SIG-M5 treated with dmso at 0.1 percent for 504 hours (cell line): Measurements from ENCODE around the gene SSTR5.

Source experiments
- DNase-seq: peaks from one replicate; lab custom pipeline; 2025; ENCODE audit not compliant: unreplicated experiment; lab: John Stamatoyannopoulos, UW

The SSTR5 gene

DNA sequence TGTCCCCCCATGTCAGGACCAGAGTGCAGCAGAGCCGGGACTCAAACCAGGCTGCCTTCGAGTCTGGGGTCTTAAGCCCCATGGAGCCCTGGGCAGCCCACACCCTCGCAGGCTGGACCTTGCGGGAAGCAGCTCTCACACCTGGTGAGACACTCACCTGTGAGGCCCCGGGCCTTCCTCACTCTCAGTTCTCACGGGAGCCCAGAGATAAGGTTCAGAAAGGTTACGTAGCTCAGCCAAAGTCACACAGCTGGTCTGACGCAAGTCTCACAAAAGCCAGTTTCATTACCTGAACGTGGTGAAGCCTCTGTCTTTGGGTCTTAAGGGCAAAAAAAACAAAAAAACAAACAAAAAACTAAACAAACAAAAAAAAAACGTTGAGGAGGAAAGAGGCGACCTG, 32.8 kb upstream of the SSTR5 start:
- DNase-seq, result no peak

DNA sequence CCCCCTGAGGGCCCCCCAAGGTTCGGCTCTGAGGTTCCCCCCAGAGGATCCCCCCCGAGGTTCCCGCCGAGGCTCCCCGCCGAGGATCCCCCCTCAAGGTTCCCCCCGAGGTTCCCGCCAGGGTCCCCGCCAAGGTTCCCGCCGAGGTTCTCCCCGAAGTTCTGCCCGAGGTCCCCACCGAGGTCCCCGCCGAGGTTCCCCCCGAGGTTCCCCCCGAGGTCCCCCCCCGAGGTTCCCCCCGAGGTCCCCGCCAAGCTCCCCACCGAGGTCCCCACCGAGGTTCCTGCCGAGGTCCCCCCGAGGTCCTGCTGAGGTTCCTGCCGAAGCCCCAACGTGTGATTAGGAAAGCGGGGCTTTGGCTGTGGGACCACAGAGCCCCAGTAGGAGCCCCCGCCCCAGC, 32.2 kb upstream of the SSTR5 start:
- no peak for DNase-seq

DNA sequence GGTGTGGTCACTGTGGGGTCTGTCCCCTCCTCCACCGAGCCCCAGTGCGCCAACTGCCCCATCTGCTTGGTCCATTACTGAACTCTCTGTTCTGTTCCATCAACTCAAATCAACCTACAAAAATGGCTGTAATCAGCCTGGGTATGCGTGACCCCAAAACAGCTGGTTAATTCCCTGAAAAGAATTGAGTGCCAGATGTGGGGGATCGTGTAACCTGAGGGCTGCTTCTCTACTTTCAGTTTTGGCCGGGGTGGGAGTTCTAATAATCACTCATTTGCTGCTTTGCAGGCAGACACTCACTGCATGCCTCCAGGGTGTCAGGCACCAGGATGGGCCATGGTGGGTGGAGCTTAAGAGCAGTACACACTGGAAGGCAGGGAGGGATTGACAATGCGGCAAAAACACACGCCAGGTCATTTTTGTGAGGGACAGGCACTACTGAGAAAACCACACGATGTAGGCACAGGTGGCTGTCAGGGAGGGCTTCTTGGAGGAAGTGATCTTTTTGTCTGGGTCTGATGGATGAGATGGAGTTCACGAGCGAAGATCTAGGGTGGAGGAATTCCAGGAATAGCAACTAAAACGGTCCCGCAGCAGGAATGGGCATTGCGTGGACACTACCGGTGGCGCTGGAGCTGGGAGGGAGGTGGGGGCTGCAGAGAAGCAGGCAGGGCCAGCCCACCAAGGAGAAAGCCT, 30.4 kb upstream of the SSTR5 start:
- DNase-seq, result no peak

DNA sequence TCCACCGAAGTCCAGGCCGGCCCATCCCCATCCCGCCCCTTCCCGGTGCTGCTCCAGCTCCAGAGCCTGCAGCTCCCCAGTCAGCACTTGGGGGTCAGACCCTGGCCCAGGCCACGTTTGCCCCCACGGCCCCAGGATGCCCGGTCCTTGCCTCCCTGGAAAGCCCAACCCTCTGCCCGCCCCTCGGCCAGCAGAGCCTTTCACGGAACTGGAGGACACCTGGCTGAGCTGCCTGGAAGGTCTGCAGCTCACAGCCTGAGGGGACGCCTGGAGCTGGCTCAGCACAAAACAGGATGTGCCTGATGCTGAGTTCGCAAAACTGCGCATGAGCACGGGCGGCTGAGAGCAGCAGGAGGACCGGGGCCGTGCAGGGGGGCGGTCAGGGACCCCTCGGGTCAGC, 29.7 kb upstream of the SSTR5 start:
- no peak for DNase-seq

DNA sequence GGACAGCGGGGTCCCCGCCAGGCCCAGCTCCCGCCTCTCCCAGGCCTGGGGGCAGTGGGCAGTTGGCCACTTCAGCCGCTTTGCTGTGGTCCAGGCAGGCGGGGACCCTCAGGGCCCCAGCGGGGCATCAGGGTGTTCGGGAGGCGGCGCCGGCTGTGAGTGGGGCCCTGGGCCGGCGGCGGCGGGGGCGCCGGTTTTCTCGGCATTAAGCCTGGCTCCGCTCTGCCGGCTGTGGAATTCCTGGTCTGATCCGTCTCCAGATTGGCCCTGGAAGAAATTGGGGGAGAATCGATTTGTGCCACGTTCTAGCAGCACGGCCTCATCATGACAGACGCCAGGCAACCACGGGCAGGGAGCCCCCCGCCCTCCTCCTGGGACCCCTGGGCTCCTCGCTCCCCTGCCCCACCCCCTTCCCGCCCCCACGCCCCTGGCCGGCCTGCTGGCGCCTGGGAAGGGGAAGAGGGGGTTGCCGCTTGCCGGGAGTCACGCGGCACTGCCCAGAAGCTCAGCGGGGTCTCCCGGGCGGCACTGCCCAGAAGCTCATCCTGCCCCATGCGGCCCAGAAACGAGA, 28.6 kb upstream of the SSTR5 start:
- no peak for DNase-seq

DNA sequence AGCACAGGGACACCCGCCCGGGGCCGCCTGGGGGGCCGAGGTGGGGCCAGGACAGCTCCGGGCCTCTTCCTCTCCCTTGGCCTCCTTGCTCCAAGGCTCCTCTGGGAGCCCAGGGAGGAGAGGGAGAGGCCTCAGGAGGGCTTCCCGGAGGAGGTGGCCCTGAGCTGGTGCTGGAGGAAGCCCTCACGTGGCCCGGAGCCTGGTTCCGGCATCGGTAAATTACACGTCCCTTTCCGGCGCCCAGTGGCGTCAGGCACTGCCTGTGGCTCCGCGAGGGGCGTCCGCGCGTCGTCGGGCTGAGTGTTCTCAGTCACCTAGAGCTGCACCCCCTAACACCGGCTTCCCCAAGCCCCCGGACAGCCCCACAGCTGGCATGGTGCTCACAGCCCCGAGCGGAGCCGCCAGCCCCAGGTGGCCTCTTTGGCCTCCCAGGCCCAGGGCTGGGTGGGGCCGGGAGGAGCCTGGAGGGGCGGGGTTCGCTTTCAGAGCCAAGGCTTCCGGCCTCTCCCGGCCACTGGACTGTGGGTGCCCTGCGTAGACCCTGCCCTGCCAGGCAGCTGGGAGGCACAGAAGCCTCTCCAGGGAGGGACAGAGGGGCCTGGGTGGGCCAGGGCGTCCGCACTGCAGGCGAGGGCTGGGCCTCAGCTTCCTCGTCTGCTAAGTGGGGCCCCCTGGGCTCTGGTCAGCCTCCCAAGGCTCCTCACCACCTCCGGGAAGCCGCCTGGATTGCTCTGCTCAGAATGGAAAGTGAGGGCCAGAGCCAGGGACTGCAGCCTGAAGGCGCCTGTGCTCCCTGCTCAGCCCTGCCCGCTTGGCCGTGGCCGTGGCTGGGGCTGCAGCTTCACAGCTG, 27.9 kb upstream of the SSTR5 start:
- no peak for DNase-seq

DNA sequence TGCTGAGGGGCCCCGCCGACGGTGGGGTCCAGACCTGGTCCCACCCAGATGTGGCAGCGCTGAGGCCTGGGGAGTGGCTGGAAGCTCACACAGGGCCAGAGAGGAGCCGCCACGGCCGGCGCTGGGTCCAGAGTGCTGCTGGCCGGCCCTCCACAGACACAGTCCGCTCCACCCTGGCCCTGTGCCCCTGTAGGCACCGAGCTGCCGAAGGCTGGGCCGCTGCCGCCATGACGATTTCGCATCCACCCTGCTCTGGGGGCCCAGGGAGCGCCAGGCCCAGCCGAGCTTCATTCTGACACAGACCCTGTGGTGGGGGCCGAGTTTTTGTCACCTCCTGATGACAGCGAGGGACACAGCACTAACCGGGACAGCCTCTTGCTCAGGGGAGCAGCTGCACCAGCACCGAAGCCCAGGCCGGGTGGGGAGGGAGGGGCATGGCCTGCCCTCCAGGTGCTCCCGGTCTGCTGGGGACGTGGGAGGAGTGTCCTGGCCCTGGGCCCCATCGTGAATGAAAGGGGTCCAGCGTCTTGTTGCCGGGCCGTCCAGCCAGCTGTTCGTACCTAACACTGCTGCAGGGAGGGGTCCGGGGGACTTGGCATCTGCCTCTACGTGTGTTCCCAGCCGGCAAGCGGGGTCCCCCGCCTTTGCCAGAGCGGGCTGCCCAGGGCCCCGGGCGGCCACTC, 27.1 kb upstream of the SSTR5 start:
- no peak for DNase-seq

DNA sequence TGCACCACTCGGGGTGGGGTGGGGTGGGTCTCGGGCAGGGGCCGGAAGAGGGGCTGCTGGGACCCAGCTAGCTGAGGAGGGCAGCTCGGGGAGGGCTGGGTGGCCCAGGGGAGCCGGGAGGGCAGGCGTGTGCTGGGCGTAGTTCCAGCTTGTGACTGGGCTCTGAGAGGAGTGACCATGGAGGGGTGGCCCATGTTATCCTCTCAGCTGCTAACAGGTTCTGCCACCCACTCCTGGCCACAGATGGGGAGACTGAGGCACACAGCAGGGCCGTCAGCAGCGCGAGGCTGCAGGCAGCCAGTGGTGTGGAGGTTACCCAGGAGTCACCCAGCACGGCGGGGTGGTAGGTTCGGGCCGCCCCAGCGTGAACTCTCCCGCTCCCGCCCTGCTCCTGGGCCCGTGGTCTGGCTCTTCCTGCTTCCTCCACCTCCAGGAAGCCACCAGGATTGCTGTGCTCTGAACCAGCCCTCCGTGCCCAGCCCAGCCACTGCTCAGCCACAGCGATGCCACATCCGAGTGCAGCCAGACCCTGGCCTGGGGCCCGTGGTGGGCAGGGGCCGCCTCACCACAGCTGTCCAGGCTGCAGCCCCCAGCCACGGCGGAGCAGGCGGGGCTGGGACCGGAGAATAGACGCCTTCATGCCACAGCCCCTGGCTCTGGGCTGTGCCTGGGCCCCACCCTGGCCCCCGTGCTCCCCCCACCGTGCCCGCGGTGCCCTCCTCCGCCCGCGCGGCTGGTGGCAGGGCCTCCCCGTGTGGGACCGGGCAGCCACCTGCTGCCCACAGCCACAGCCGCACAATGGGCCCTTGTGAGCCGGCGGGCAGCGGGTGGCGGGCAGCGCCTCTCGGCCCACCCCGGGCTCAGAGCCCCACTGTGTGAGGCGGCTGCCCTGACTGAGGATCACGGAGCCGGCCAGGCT, 26.3 kb upstream of the SSTR5 start:
- no peak for DNase-seq

DNA sequence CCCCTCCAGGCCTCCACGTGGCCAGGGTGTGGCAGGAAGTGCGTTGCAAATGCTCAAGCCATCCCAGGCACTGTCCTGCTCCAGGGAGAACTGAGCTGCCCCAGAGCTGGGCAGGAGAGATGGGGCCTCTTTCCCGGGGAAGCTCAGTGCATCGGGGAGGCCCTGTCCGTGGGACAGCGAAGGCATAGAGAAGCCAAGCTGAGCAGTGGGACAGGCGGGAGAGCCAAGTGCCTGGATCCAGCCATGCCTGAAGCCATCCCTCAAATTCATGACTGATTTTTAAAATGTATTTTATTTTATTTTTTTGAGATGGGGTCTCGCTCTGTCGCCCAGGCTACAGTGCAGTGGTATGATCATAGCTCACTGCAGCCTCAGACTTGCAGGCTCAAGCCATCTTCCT, 25.4 kb upstream of the SSTR5 start:
- DNase-seq, result no peak

DNA sequence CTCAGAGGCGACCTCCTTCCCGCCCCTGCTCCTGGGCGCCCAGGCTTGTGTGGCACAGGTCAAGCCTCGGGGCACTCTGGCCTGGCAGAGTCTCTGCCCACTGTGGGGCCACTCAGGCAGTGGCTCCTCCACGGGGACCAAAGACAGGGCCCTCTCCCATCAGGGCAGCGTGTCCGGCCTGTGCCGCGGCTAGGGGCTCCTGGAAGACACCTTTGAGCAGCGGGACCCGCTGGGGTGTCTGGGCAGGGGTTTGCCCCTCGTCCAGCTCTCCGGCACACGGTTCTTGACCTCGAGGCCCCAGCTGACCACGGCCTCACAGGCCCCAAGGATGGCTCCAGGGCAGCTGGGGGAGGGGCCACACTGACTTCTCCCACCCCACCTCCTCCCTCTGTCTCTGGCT, 24.7 kb upstream of the SSTR5 start:
- no peak for DNase-seq

DNA sequence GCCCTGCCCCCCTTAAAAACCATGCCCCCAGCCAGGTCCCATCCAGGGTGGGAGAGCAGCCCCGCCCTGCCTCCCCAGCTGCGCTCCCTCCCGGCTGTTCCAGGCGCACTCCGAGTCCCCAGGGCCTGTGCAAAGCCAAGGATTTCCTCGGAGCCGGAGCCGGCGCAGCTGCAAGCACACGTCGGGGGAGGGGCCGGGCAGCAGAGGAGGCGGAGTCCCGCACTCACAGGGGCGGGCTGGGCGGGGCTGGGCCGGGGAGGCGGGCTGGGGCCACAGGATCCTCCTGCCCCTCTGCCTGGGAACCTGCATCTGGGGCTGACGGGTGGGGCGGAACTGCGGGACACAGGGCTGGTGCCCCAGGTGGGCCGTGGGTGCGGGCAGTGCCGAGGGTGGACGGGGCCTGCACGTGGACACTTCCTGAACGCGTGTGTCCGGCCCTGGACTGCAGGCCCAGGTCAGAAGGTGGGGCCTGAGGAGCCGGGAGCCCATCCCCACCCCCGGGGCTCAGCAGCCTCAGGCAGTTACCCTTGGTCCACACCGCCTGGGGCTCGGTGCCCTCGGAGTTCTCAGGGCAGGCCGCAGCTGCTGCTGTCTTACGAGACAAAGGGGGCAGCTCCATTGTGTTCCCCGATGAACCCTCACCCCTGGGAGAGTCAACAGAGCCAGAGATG, 24.0 kb upstream of the SSTR5 start:
- DNase-seq, result no peak

DNA sequence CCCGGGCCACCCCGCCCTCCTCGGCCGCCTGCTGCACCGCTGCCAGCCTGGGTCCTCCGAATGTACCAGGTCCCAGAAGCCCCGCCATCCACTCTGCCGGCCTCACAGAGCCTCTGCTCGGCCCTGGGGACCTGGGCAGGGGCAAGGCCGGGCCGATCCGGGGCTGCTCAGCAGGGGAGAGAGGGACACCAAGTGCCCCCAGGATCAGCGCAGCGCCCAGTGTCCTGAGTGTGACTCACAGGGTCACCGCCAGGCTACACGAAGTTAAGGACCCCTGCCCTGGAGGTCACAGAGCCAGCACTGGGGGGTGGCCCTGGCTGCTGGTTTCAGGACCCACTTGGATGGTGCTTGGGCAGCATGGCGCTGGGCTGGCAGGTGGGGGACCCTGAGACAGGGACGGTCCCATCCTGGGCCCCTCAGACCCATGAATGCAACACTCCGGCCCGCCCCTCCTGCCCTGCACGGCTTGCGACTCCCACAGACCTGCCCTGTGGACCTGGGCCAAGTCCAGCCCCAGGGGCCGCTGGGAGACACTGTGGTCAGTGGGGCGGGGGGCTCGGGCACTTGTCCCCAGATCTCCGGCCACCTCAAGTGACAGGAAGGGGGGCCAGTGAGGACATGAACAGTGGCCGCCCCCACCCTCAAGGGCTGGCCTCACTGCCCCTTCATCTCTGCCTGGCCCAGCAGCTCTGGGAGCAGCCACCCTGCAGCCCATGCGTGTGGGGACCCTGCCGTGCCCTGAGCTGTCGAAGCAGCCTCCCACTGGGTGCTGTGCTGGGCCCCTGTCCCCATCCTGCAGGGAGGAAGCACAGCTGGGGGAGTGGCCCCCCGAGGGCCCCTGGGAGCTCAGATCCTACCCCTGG, 23.2 kb upstream of the SSTR5 start:
- no peak for DNase-seq

DNA sequence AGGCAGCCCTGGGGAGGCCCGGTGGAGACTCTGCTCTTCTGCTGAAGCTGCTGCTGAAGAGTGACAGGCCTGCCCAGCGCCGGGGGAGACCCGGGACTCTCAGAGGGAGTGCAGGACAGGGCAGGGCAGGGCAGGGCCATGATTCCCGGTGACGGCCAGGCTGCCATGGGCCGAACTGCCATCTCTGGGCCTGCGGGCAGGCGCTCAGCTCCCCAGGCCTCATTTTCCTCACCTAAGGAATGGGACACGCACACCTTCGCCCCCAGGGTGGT, 22.6 kb upstream of the SSTR5 start:
- no peak for DNase-seq

DNA sequence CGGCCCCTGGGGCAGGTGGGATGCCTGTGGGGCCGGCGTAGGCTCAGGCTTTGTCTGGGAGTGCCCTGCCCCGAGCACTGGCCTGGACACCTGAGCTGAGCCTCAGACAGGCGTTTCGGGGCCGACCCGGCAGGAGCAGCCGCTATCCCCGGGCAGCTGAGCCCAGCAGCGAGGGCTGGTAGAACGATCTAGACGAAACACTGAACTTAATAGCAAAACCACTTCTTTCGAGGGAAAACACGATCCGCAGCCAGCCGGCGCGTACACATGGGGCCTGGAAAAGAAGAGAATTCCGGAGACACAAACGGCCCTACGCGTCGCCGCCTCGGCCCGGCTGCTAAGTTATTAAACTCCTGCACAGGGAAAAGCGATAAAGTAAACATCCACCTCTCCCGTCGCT, 22.0 kb upstream of the SSTR5 start:
- no peak for DNase-seq

DNA sequence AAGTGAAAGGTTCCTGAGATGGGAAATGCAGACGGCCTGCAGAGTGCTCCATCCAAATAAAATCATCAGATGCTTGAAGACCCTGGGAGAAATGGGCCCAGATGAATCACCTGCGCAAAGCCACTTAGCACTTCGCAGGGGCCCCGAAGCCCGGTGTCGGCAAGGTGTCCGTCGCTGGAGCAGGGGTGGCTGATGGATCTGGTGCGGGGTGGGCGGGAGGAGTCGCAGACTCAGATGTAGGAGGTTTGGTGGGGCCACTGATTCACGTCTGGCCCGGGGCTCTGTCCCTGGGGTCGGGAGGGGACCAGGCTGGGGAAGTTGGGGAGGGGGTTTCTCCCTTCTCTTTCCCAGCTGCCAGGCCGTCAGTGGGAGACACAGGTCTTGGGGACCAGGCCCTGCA, 21.6 kb upstream of the SSTR5 start:
- DNase-seq, result no peak

DNA sequence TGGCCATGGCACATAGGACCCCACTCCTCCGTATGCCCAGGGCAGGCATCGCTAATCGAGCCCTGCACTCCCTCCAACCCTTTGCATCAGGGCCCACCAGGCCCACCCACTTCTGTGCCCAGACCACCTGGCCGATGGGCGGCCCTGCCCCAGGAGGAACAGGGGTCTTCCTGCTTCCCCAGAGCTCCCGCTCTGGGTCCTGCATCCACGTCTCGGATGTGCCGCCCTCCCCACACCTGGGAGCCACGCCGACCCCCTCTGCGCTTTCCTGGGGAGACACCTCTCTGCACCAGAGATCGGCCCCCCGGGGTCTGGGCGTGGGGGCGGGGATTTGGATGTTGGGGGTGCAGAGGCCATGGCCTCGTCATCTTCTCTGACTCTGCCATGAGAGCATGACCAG, 21.1 kb upstream of the SSTR5 start:
- no peak for DNase-seq

DNA sequence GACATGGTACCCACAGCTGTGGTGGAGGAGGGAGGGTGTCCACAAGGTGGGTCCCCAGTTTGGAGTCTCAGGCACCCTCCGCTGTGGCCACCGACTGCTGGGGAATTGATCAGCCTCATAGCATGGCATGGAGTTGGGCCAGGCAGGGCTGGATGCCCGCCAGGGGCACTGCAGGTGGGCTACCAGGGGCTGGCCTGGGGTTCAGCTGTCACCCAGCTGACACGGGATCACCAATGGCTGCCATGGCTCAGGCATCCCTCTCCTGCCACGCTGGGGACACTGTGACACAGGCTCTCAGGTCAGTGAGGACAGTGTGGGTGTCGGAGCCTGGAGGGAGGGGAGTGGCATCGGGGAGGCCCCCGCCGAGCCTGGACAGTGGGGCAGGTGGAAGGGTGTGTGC, 19.8 kb upstream of the SSTR5 start:
- no peak for DNase-seq

DNA sequence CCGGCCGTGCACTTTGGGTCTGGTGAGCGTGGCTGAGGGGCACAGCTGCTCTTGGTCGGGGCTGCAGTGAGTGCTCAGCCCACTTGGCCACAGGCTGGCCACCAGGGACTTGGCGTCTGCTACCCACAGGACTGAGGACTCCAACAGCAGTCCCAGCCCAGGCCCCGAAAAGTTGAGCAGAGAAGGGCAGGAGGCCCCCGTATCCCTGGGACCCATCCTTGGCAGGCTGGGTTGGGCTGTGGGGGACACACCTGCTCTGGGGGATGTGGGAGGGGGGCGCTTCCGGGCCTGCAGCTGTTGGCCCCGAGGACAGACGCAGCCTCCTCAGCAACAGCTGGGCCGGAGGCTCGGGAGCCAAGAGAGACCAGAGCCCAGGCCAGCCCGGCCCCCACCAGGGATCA, 19.4 kb upstream of the SSTR5 start:
- no peak for DNase-seq

DNA sequence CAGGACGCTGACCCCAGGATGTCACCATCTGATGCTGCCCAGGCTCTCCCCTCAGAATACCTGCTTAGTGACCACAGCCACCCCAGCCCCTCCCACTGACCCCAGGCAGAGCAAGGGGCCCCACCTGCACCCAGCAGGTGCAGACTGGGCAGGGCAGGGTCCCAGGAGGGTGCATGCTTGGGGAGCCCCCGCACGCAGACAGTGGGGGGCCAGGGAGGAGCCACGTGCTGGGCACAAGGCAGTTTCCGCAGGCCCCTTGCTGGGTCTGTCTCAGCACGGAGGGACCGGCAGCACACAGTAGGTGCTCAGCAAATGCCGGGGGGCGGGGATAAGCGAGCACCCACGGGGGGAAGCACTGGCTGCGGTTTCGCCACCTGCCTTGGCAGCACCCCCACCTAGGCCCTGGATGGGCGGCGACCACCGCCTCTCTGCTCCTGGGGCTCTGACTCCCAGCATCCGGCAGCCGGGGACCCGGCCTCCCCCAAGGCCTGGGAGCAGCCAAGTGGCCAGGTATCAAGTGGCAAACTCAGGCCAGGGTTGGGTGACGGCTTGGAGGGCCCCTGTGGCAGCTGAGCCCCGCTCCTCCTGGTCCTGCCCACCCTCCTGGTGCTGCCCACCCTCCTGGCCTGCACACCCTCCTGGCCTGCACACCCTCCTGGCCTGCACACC, 18.7 kb upstream of the SSTR5 start:
- no peak for DNase-seq
